H1 (cell line): ENCODE results near the gene IQSEC3. TPM values are rescaled to one million over a fixed set of nuclear protein-coding genes. Genes with fewer than 3 reads are reported as not detected.

Experiments used
- CTCF ChIA-PET: fragments of 300-600 bp; sonication (Branson Sonifier 250); formaldehyde crosslinking; loops from one replicate; lab custom pipeline; 2021; ENCODE audit not compliant: partially characterized antibody; lab: Charles Lee
- POLR2A ChIA-PET: fragments of 300-600 bp; sonication (Branson Sonifier 250); formaldehyde crosslinking; loops from one replicate; lab custom pipeline; 2021; ENCODE audit warnings: inconsistent platforms; ENCODE audit not compliant: partially characterized antibody; lab: Charles Lee
- DNase-seq, 2 experiments: peaks; one replicate each; pipeline versions ENCODE4 v3.0.0 to v3.0.0-alpha.2; 2010 to 2022; ENCODE audit warnings: low spot score in 2 of 2, low read depth in 1 of 2, mixed read lengths in 1 of 2
- FAIRE-seq: peaks from 2 replicates; lab custom pipeline; 2011; peaks lifted over from hg19 to GRCh38; lab: Jason Lieb, UNC
- H2AFZ ChIP-seq: 2 replicates; pipeline ENCODE4 v1.8.1; 2012; ENCODE audit warnings: low read length, inconsistent platforms
- H2AK5ac ChIP-seq: 2 replicates; pipeline ENCODE4 v1.6.1; 2013; ENCODE audit warnings: low read depth, low read length
- H2BK120ac ChIP-seq: replicated peaks from 2 replicates; pipeline ENCODE3; 2013; ENCODE audit warnings: low read depth, low read length, inconsistent platforms
- H2BK12ac ChIP-seq: 2 replicates; pipeline ENCODE4 v1.6.1; 2013; ENCODE audit warnings: low read depth, low read length
- H2BK15ac ChIP-seq: 2 replicates; pipeline ENCODE4 v1.6.1; 2013; ENCODE audit warnings: low read length
- H2BK20ac ChIP-seq: 2 replicates; pipeline ENCODE4 v1.6.1; 2013; ENCODE audit warnings: low read length
- H2BK5ac ChIP-seq: 2 replicates; pipeline ENCODE4 v1.6.1; 2013; ENCODE audit warnings: low read depth, low read length
- H3K14ac ChIP-seq: 2 replicates; pipeline ENCODE4 v1.6.1; 2013; ENCODE audit warnings: inconsistent platforms; ENCODE audit not compliant: insufficient read length
- H3K18ac ChIP-seq: 2 replicates; pipeline ENCODE4 v1.6.1; 2013; ENCODE audit warnings: low read length; ENCODE audit errors: extremely low read depth
- H3K23ac ChIP-seq: 2 replicates; pipeline ENCODE4 v1.6.1; 2013; ENCODE audit warnings: inconsistent platforms; ENCODE audit not compliant: insufficient read length
- H3K23me2 ChIP-seq: 2 replicates; pipeline ENCODE4 v1.6.1; 2013; ENCODE audit warnings: low read depth, low read length
- H3K27ac ChIP-seq: 2 replicates; pipeline ENCODE4 v1.6.1; 2011; ENCODE audit warnings: low read depth, low read length, inconsistent platforms
- H3K27me3 ChIP-seq, 4 experiments: replicated peaks in 1 of 4; 1 replicate in 1 of 4; 2 replicates in 3 of 4; pipeline versions ENCODE4 v1.6.1 to v1.8.1; 2011 to 2013; ENCODE audit warnings: low read length in 3 of 4, mild to moderate bottlenecking in 3 of 4, inconsistent platforms in 2 of 4, mixed read lengths in 2 of 4, moderate library complexity in 1 of 4; ENCODE audit not compliant: control insufficient read depth in 3 of 4, insufficient read depth in 3 of 4; ENCODE audit errors: extremely low read depth in 1 of 4
- H3K36me3 ChIP-seq, 4 experiments: 2 replicates each; pipeline versions ENCODE4 v1.6.1 to v1.8.1; 2011 to 2013; ENCODE audit warnings: mild to moderate bottlenecking in 4 of 4, low read length in 3 of 4, moderate library complexity in 2 of 4, control low read depth in 1 of 4, inconsistent platforms in 1 of 4; ENCODE audit not compliant: insufficient read depth in 4 of 4, control insufficient read depth in 2 of 4
- H3K4ac ChIP-seq: replicated peaks from 2 replicates; pipeline ENCODE3; 2013; ENCODE audit warnings: low read length, low read depth, mixed read lengths, inconsistent platforms; ENCODE audit not compliant: insufficient read length
- H3K4me1 ChIP-seq, 4 experiments: replicated peaks in 1 of 4; 1 replicate in 1 of 4; 2 replicates in 3 of 4; pipeline versions ENCODE4 v1.6.1 to v1.8.1; 2011 to 2013; ENCODE audit warnings: low read length in 3 of 4, inconsistent platforms in 2 of 4, mixed read lengths in 1 of 4; ENCODE audit not compliant: insufficient read depth in 4 of 4, control insufficient read depth in 3 of 4
- H3K4me2 ChIP-seq, 2 experiments: 2 replicates each; pipeline versions ENCODE4 v1.6.1 to v1.8.1; 2011 to 2013; ENCODE audit warnings: low read depth in 2 of 2, low read length in 2 of 2, control low read depth in 1 of 2, inconsistent platforms in 1 of 2, mild to moderate bottlenecking in 1 of 2; ENCODE audit not compliant: insufficient read depth in 1 of 2
- H3K4me3 ChIP-seq, 4 experiments: fragments of 200-600, 300-600 bp in 1 of 4; sonication (generic), shearing (Covaris generic), sonication (Bioruptor Twin) in 1 of 4; 2 replicates each; pipeline versions ENCODE4 v1.5.1 to v1.8.1; 2011 to 2016; ENCODE audit warnings: low read length in 4 of 4, low read depth in 3 of 4, control low read depth in 2 of 4, inconsistent platforms in 2 of 4, mild to moderate bottlenecking in 2 of 4, mixed read lengths in 1 of 4, moderate library complexity in 1 of 4; ENCODE audit not compliant: insufficient read depth in 2 of 4; ENCODE audit errors: extremely low read depth in 1 of 4
- H3K56ac ChIP-seq: replicated peaks from 2 replicates; pipeline ENCODE3; 2013; ENCODE audit warnings: low read depth, mild to moderate bottlenecking, mixed read lengths, low read length, inconsistent platforms; ENCODE audit not compliant: insufficient read length
- H3K79me1 ChIP-seq: 2 replicates; pipeline ENCODE4 v1.6.1; 2013; ENCODE audit warnings: low read depth, low read length, control low read depth
- H3K79me2 ChIP-seq, 2 experiments: 2 replicates each; pipeline versions ENCODE4 v1.6.1 to v1.8.1; 2012 to 2013; ENCODE audit warnings: low read length in 2 of 2, mild to moderate bottlenecking in 2 of 2, inconsistent platforms in 1 of 2; ENCODE audit not compliant: insufficient read depth in 2 of 2, control insufficient read depth in 1 of 2
- H3K9ac ChIP-seq, 4 experiments: replicated peaks in 1 of 4; 1 replicate in 1 of 4; 2 replicates in 3 of 4; pipeline versions ENCODE4 v1.6.1 to v1.8.1; 2011 to 2013; ENCODE audit warnings: low read depth in 3 of 4, low read length in 3 of 4, control low read depth in 2 of 4, mild to moderate bottlenecking in 2 of 4, moderate library complexity in 2 of 4, inconsistent platforms in 1 of 4; ENCODE audit errors: extremely low read depth in 1 of 4
- H3K9me3 ChIP-seq, 2 experiments: 2 replicates each; pipeline versions ENCODE4 v1.6.1 to v1.8.1; 2012 to 2013; ENCODE audit warnings: mild to moderate bottlenecking in 2 of 2, moderate library complexity in 2 of 2, control low read depth in 1 of 2, inconsistent platforms in 1 of 2, low read depth in 1 of 2, low read length in 1 of 2, mixed read lengths in 1 of 2; ENCODE audit not compliant: insufficient read depth in 2 of 2
- H4K20me1 ChIP-seq, 2 experiments: replicated peaks in 1 of 2; 2 replicates each; pipeline versions ENCODE3 to v1.8.1; 2011 to 2013; ENCODE audit warnings: inconsistent platforms in 2 of 2, low read length in 2 of 2, mild to moderate bottlenecking in 1 of 2; ENCODE audit not compliant: insufficient read depth in 2 of 2, control insufficient read depth in 1 of 2
- H4K5ac ChIP-seq: 2 replicates; pipeline ENCODE4 v1.6.1; 2013; ENCODE audit warnings: low read length, low read depth, mixed read lengths, inconsistent platforms; ENCODE audit not compliant: insufficient read length
- H4K8ac ChIP-seq: 2 replicates; pipeline ENCODE4 v1.8.0; 2013; ENCODE audit warnings: mild to moderate bottlenecking, moderate library complexity, low read length, inconsistent platforms; ENCODE audit not compliant: insufficient read depth; ENCODE audit errors: extremely low read depth
- H4K91ac ChIP-seq: replicated peaks from 2 replicates; pipeline ENCODE3; 2013; ENCODE audit warnings: low read length, mixed read lengths, inconsistent platforms; ENCODE audit not compliant: insufficient read length
- ATF2 ChIP-seq: IDR thresholded peaks from 2 replicates; pipeline ENCODE4 v1.6.1; 2012; ENCODE audit warnings: low read length, inconsistent platforms
- CBX5 ChIP-seq: fragments of 300-800, 300-1000 bp; sonication (generic); IDR thresholded peaks from 2 replicates; pipeline ENCODE4 v1.7.1; 2016; ENCODE audit warnings: antibody characterized with exemption, low read length, low read depth
- CBX8 ChIP-seq: fragments of 300-800, 300-1000 bp; sonication (generic); IDR thresholded peaks from 2 replicates; pipeline ENCODE4 v1.7.1; 2016; ENCODE audit warnings: low read depth, low read length, borderline replicate concordance
- MAX ChIP-seq: IDR thresholded peaks from 2 replicates; pipeline ENCODE4 v1.6.1; 2012; ENCODE audit warnings: inconsistent platforms
- TEAD4 ChIP-seq: IDR thresholded peaks from 2 replicates; pipeline ENCODE4 v1.6.1; 2012; ENCODE audit warnings: low read depth, low read length, inconsistent platforms, mixed read lengths
- WGBS, 2 experiments: shearing (Covaris generic) in 1 of 2; methylation state at CpG; one replicate each; pipeline versions ENCODE4 v1.1.6 to v1.1.7; 2013 to 2015; ENCODE audit warnings: low lambda C conversion rate in 2 of 2, mixed read lengths in 2 of 2, inconsistent platforms in 1 of 2, low coverage in 1 of 2, missing lambda C conversion rate in 1 of 2; ENCODE audit not compliant: insufficient replicate concordance in 2 of 2, insufficient coverage in 1 of 2, insufficient read length in 1 of 2; ENCODE audit errors: extremely low coverage in 1 of 2, missing lambda C conversion rate in 1 of 2; 5-methylcytosine and 5-hydroxymethylcytosine counted together
- polyA plus RNA-seq, 7 experiments: library from polyadenylated mRNA; depleted of rRNA in 3 of 7; stranded (reverse) in 5 of 7; unstranded in 2 of 7; fragments of >200 nt in 5 of 7; fragments of 200-250 nt in 2 of 7; gene quantifications; 1 replicate in 5 of 7; 2 replicates in 1 of 7; 4 replicates in 1 of 7; pipeline versions ENCODE4 v1.2.1 to v1.2.3, GENCODE V29; 2011 to 2013; ENCODE audit warnings: missing spikeins in 2 of 7, mixed read lengths in 2 of 7
- total RNA-seq: library from RNA; stranded (reverse); fragmentation: NEBNext Ultra II Directional; extraction: Animal tissue kit (Norgen Biotek cat#: 25700); gene quantifications from 2 replicates; pipeline ENCODE4 v1.2.1, GENCODE V29; 2021

The IQSEC3 gene
- total and polyA plus RNA-seq, 2 of the 8 experiments (the other 6 are each of a cell fraction or from before 2014, with no cell fraction given): 1.2 to 3.1 TPM

GRCh38 chr12:160858-161257, 94.3 kb downstream of the IQSEC3 start:
- Histone ChIP-seq H2BK12ac (no peak overlapping the region), H3K18ac (no peak overlapping the region), H3K4me3 (no peak overlapping the region), H2BK120ac (no peak overlapping the region), H3K9me3 (no peaks in the 10 kb centered on the region), H2AFZ (no peak overlapping the region), H3K23me2 (no peaks in the 10 kb centered on the region), H2BK20ac (no peak overlapping the region), H4K20me1 (no peaks in the 10 kb centered on the region), H3K4ac (no peak overlapping the region), H3K4me1 (peaks cover 0 to 3% (median 0%) of the 10 kb centered on the region in 4 experiments; a peak in 1 of 7 replicates), H3K79me1 (no peaks in the 10 kb centered on the region), H3K14ac (no peak overlapping the region), H3K56ac (no peak overlapping the region), H2BK15ac (no peak overlapping the region), H3K9ac (no peak overlapping the region), H3K79me2 (no peaks in the 10 kb centered on the region), H4K91ac (no peak overlapping the region), H3K27me3 (no peaks in the 10 kb centered on the region), H4K5ac (no peak overlapping the region), H3K27ac (no peak overlapping the region), H2BK5ac (no peak overlapping the region), H4K8ac (no peak overlapping the region), H3K4me2 (no peak overlapping the region), H2AK5ac (no peak overlapping the region), H3K36me3 (no peaks in the 10 kb centered on the region), H3K23ac (no peak overlapping the region)
- ChIA-PET CTCF (interaction anchor here (0.7 to 6.6 kb wide), 7 partner anchors 8 to 78 kb away, joined by 3 to 39 read pairs (median 4); no protein-coding TSS in a partner anchor), POLR2A (interaction anchor here (1.1 kb wide), 1 partner anchor 13 kb away, joined by 4 read pairs; no protein-coding TSS in a partner anchor)
- TF ChIP-seq CBX8: no peak
- no peak for TF ChIP-seq TEAD4
- TF ChIP-seq ATF2: no peak
- no peak for TF ChIP-seq CBX5
- TF ChIP-seq MAX: no peak
- no peak for FAIRE-seq
- 94% methylated on average over 8 of the region's 9 CpGs; no CpG with 5 or more reads in 1 of the 2 experiments for WGBS, 2 experiments
- no peak for DNase-seq
